Ectodermal cell (in vitro differentiated cells): Measurements from ENCODE around the gene SIL1.

Source experiments
- H3K27ac ChIP-seq: 2 replicates; pipeline ENCODE4 v1.7.0; 2013; ENCODE audit warnings: mild to moderate bottlenecking, low read depth, low read length; ENCODE audit not compliant: insufficient read depth, poor library complexity, severe bottlenecking
- H3K27me3 ChIP-seq: 2 replicates; pipeline ENCODE4 v1.7.0; 2013; ENCODE audit warnings: mild to moderate bottlenecking, low read length; ENCODE audit not compliant: insufficient read depth, control insufficient read depth, poor library complexity, severe bottlenecking
- H3K36me3 ChIP-seq: one replicate; pipeline ENCODE4 v1.7.0; 2013; ENCODE audit warnings: low read length; ENCODE audit not compliant: control insufficient read depth, insufficient read depth
- H3K4me1 ChIP-seq: one replicate; pipeline ENCODE4 v1.7.0; 2013; ENCODE audit warnings: low read length; ENCODE audit not compliant: control insufficient read depth, insufficient read depth
- H3K4me3 ChIP-seq: 2 replicates; pipeline ENCODE4 v1.7.0; 2013; ENCODE audit warnings: low read depth, low read length, control low read depth; ENCODE audit not compliant: insufficient read depth
- H3K9me3 ChIP-seq: 2 replicates; pipeline ENCODE4 v1.7.0; 2013; ENCODE audit warnings: mild to moderate bottlenecking, low read length, moderate library complexity; ENCODE audit not compliant: control insufficient read depth
- WGBS, 2 experiments: methylation state at CpG; one replicate each; pipeline ENCODE4 v1.1.7; 2013; ENCODE audit warnings: missing lambda C conversion rate in 2 of 2; 5-methylcytosine and 5-hydroxymethylcytosine counted together

SIL1 gene

DNA sequence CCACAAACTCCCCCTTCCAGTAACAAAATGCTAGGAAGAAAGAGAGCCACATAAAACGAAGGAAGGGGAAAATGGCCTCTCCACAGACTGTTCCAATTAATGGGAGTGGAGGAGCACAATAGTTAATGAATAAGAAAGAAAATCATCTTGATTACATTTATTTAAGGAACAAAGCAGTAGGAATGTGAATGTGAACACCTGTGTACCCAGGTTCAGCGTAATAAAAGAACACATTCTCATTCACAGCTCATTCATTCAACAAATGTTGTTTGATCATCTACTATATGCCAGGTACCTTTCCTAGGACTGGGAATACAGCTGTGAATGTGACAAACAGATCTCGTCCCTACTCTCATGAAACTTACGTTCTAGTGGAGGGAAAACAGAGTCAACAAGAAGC is 35.7 kb downstream of the SIL1 start:
- Histone ChIP-seq H3K27me3 (no peaks in the 10 kb centered on the region), H3K9me3 (no peaks in the 10 kb centered on the region), H3K4me1 (peaks cover 25% of the 10 kb centered on the region), H3K4me3 (no peak overlapping the region), H3K27ac (no peak overlapping the region), H3K36me3 (no peaks in the 10 kb centered on the region)
- 92% methylated on average over 3 to 4 of the region's 4 CpGs for WGBS, 2 experiments

- 75% methylated on average over 1 of the region's 1 CpG; no CpG with 5 or more reads in 1 of the 2 experiments for WGBS, 2 experiments
Observed at GRCh38 chr5:139158791-139159190, 39.4 kb downstream of the SIL1 start.

DNA sequence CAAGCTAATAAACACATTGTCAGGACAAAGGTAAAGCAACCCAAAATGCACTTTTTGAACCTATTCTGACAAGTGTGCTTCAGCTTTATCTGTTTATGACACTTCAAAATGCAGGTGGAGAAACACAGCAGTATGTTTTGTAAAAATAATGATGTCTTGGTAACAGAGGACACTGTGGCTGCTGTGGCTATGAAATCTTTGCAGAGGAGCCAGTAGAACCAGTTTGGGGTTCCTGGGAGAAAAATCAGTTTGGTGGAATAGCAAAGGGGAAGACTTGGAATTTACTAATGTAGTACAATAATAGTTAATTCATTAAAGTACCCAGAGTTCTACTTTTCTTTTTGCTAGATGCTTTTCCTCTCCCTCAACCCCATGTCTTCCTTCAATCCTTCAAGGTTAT is 40.6 kb downstream of the SIL1 start:
- peaks cover 25% of the 10 kb centered on the region for H3K4me1 ChIP-seq

More at GRCh38 chr5:139158791-139159190, 39.4 kb downstream of the SIL1 start:
- H3K9me3 ChIP-seq, result no peaks in the 10 kb centered on the region
- no peaks in the 10 kb centered on the region for H3K27me3 ChIP-seq
- H3K4me1 ChIP-seq, result peaks cover 25% of the 10 kb centered on the region
- no peaks in the 10 kb centered on the region for H3K36me3 ChIP-seq
- no peak overlapping the region for H3K4me3 ChIP-seq
- peak overlapping the region; percentile 28 for H3K27ac ChIP-seq

GRCh38 chr5:139156814-139157213 is 41.4 kb downstream of the SIL1 start:
- H3K36me3 ChIP-seq, result no peaks in the 10 kb centered on the region
- no peaks in the 10 kb centered on the region for H3K9me3 ChIP-seq
- H3K27me3 ChIP-seq, result no peaks in the 10 kb centered on the region
- 94 to 95% methylated on average over 1 of the region's 1 CpG for WGBS, 2 experiments
- H3K4me3 ChIP-seq, result no peak overlapping the region
- H3K27ac ChIP-seq, result no peak overlapping the region
- peaks cover 27% of the 10 kb centered on the region for H3K4me1 ChIP-seq

More for the DNA sequence above, 40.6 kb downstream of the SIL1 start:
- H3K9me3 ChIP-seq, result no peaks in the 10 kb centered on the region
- H3K27me3 ChIP-seq, result no peaks in the 10 kb centered on the region
- H3K27ac ChIP-seq, result no peak overlapping the region
- H3K4me3 ChIP-seq, result no peak overlapping the region
- no peaks in the 10 kb centered on the region for H3K36me3 ChIP-seq

GRCh38 chr5:139155333-139155732 is 42.8 kb downstream of the SIL1 start:
- Histone ChIP-seq H3K4me1 (peaks cover 28% of the 10 kb centered on the region), H3K4me3 (no peak overlapping the region), H3K27ac (no peak overlapping the region), H3K9me3 (no peaks in the 10 kb centered on the region), H3K36me3 (no peaks in the 10 kb centered on the region), H3K27me3 (no peaks in the 10 kb centered on the region)
- 73 to 83% methylated on average over 2 to 3 of the region's 5 CpGs for WGBS, 2 experiments

DNA sequence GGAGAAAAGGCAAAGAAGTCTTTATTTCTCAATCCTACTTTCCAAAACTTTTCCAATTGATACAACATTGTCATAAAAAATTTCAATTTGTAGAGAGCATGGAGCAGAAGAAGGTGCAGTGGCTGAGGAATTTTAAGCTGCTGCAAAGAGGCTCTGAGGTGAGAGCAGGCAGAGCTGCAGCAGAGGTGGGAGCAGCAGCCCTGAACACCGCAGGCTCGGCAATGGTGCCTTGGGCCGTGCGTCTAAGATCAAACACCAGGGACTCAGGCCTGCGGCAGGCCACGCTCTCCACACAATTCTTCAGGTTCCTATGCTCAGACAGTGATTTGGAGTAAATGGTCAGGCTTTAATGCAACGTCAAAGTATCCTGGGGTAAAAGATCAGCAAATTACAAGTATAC is 46.3 kb downstream of the SIL1 start:
- no peak overlapping the region for H3K27ac ChIP-seq
- WGBS, 2 experiments, result 78 to 81% methylated on average over 6 to 7 of the region's 7 CpGs
- H3K36me3 ChIP-seq, result no peaks in the 10 kb centered on the region
- no peaks in the 10 kb centered on the region for H3K9me3 ChIP-seq
- peaks cover 3% of the 10 kb centered on the region for H3K4me1 ChIP-seq
- H3K27me3 ChIP-seq, result no peaks in the 10 kb centered on the region
- no peak overlapping the region for H3K4me3 ChIP-seq

DNA sequence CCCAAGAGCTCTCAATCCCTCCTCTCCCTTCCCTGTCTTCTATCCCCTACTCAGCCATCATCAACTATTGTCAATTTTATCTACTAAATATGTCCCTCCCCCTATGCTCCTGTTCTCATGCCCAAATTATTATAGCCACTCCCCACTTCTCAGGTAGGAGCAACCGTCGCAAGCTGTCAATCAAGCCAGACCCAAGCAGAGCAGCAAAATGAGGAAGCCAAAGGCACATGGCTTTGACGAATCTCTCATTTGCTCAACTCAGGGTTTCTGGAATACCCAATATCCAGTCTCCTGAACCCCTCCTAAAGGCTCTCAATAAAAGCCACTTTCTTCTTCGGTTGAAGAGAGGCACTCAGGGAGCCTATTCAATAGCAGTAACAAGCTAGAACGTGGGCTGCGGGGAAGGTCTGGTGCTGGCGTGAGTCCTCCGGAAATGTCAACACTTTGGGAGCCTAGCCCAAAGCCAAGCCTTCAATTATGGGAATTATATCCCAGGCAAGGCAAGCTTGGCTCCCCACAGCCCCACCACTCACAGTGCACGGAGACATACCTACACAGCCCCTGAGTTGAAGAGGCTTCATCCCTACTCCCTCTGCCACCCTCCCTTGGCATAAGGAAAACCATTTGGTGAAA is 47.7 kb downstream of the SIL1 start:
- H3K36me3 ChIP-seq, result no peaks in the 10 kb centered on the region
- H3K9me3 ChIP-seq, result no peaks in the 10 kb centered on the region
- no peak overlapping the region for H3K27ac ChIP-seq
- H3K4me3 ChIP-seq, result no peak overlapping the region
- peaks cover 3% of the 10 kb centered on the region for H3K4me1 ChIP-seq
- 89 to 90% methylated on average over 9 of the region's 9 CpGs for WGBS, 2 experiments
- no peaks in the 10 kb centered on the region for H3K27me3 ChIP-seq

DNA sequence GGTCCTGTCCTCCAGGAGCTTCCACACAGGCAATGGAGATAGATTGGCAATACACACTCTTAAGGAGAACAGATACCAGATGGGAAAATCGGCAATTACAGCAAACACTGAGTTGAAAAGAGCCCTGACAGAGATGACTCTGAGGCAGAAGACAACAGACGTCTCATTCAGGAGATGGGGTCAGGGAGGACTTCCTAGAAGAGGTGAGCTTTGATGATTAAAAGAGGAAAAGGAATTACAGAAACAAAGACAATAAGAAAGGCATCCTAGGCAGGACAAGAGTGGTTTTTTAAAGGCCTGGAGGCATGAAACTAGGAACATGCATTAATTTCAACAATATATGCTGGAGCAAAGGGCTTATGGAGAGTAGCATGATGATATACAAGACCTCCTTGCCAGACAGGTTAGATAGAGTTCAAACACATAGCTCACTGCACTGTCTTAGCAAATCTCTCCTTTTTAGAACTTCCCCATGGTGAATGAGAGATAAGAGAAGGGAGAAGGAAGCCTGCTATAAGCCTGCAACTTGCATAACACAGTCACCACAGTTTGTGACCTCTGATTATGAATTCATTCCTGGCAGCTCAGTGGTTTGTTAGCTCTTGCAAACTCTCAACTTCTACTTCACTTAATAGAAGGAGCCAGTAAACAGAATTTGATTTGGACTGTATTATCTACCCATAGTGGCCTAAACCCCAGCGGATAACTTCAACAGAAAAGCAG is 48.5 kb downstream of the SIL1 start:
- no peaks in the 10 kb centered on the region for H3K27me3 ChIP-seq
- no peaks in the 10 kb centered on the region for H3K9me3 ChIP-seq
- no peaks in the 10 kb centered on the region for H3K36me3 ChIP-seq
- WGBS, 2 experiments, result 61 to 62% methylated on average over 3 of the region's 3 CpGs
- no peak overlapping the region for H3K4me3 ChIP-seq
- H3K27ac ChIP-seq, result no peak overlapping the region
- H3K4me1 ChIP-seq, result peaks cover 3% of the 10 kb centered on the region

GRCh38 chr5:139148986-139149385 is 49.2 kb downstream of the SIL1 start:
- H3K27me3 ChIP-seq, result no peaks in the 10 kb centered on the region
- H3K36me3 ChIP-seq, result no peaks in the 10 kb centered on the region
- no peak overlapping the region for H3K4me3 ChIP-seq
- WGBS, 2 experiments, result 71 to 79% methylated on average over 5 of the region's 5 CpGs
- no peak overlapping the region for H3K27ac ChIP-seq
- H3K9me3 ChIP-seq, result no peaks in the 10 kb centered on the region
- H3K4me1 ChIP-seq, result peaks cover 3% of the 10 kb centered on the region

GRCh38 chr5:139148306-139148705 is 49.9 kb downstream of the SIL1 start:
- Histone ChIP-seq H3K36me3 (no peaks in the 10 kb centered on the region), H3K27me3 (no peaks in the 10 kb centered on the region), H3K4me3 (no peak overlapping the region), H3K4me1 (peaks cover 3% of the 10 kb centered on the region), H3K27ac (no peak overlapping the region), H3K9me3 (no peaks in the 10 kb centered on the region)
- 91 to 93% methylated on average over 2 of the region's 2 CpGs for WGBS, 2 experiments
